ENCODE results near the gene MDP1. TPM values are rescaled to one million over a fixed set of nuclear protein-coding genes. Genes with fewer than 3 reads are reported as not detected.

The MDP1 gene
- total RNA-seq, 3 donors from 2014 or later, result 11.1 to 14.8 (median 13.2) TPM

DNA sequence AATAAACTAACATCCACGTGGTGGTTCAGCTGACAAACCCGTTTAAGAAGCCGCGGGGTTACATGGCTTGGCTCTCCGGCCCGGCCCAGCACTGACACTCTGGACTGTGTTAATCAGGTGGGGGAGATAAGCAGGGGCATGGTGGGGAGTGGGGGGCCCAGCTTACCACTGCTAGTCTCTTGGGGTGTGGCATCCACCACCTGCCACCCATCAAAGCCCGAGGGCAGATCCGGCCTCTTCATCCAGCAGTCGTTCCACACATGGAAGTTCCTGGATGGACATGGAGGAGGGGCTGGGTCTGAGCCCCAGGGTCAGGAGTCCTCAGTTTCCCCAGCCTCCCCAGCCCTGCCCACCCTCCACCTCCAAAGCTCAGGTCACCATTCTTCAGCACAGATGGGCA, 42.3 kb upstream of the MDP1 start:
- Histone ChIP-seq H3K9me3 (no peaks in the 10 kb centered on the region), H3K4me3 (no peak overlapping the region), H3K36me3 (ENCODE audit: low read depth) (no peaks in the 10 kb centered on the region), H3K4me1 (ENCODE audit: low read depth) (no peaks in the 10 kb centered on the region)
- DNase-seq, result peak in 1 of 3 donors; percentile 23
- TF ChIP-seq, protein P1, sequence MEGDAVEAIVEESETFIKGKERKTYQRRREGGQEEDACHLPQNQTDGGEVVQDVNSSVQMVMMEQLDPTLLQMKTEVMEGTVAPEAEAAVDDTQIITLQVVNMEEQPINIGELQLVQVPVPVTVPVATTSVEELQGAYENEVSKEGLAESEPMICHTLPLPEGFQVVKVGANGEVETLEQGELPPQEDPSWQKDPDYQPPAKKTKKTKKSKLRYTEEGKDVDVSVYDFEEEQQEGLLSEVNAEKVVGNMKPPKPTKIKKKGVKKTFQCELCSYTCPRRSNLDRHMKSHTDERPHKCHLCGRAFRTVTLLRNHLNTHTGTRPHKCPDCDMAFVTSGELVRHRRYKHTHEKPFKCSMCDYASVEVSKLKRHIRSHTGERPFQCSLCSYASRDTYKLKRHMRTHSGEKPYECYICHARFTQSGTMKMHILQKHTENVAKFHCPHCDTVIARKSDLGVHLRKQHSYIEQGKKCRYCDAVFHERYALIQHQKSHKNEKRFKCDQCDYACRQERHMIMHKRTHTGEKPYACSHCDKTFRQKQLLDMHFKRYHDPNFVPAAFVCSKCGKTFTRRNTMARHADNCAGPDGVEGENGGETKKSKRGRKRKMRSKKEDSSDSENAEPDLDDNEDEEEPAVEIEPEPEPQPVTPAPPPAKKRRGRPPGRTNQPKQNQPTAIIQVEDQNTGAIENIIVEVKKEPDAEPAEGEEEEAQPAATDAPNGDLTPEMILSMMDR (IDR thresholded peaks at IDR 0.05), result no peak
- intact Hi-C loops (cut with DNase I, micrococcal nuclease), result no loop called here
- no peak for ATAC-seq

DNA sequence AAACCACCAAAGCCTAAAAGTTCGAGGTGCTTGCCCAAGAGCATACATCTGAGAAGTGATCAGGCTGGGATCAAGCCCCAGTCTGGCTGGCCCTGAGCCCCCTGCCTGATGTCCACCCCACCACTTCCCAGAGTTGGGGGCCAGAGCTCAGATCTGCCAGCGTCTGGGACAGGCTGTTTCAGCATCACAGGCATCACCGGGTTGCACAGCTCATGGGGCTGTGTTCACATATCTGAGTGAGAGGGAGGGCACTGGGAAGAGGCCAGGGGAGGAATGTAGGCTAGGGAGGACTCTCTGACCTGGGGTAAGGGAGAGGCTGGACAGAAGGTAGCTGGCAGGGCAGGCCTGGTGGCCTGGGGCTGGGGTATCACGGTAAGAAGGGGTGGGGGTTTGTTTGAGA, 41.1 kb upstream of the MDP1 start:
- peak in 1 of 3 donors; percentile 17 for DNase-seq
- Histone ChIP-seq H3K9me3 (no peaks in the 10 kb centered on the region), H3K36me3 (ENCODE audit: low read depth) (no peaks in the 10 kb centered on the region), H3K4me1 (ENCODE audit: low read depth) (no peaks in the 10 kb centered on the region), H3K4me3 (no peak overlapping the region)
- ATAC-seq, result no peak
- TF ChIP-seq, protein P1 (IDR thresholded peaks at IDR 0.05), result no peak
- intact Hi-C loops (cut with DNase I, micrococcal nuclease), result no loop called here

DNA sequence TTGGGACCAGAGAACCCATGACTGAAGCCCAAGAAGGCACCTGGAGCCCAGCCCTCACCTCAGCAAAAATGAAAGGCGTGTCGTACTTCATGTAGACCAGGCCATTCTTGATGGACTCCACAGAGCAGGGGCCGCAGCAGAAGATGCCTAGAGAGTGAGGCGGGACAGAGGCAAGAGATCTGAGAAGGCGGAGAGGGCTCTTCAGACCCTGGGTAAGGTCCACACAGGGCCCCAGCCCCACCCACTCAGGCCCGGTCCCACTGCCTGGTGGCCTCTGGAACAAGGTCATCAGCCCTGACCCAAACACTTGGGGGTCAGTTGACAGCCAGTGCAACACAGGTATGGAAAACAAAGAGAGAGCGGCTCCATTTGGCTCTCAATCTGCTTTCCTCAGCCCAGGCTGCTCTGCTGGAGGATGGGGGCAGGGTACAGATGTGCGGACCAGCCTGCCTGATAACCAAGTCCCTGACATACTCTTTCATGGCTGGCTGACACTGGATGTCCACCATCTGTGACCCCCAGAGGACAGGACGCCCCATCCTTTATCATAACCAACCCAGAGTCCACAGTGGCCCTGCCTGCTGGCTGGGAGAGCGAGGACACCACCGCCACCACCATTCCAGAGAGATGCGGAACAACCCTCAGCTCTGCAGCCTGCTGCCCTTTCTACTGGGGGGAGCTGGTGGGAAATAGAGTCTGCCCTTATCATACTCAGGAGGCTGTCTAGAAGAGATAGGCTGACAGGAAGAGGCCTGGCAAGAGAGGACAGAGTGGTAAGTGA, 40.3 kb upstream of the MDP1 start:
- Histone ChIP-seq H3K4me3 (no peak overlapping the region), H3K9me3 (no peaks in the 10 kb centered on the region), H3K4me1 (ENCODE audit: low read depth) (no peaks in the 10 kb centered on the region), H3K36me3 (ENCODE audit: low read depth) (no peaks in the 10 kb centered on the region)
- intact Hi-C loops (cut with DNase I, micrococcal nuclease), result no loop called here
- ATAC-seq (no peak), DNase-seq (peak in 1 of 3 donors; percentile 15)
- TF ChIP-seq, protein P1 (IDR thresholded peaks at IDR 0.05), result no peak

DNA sequence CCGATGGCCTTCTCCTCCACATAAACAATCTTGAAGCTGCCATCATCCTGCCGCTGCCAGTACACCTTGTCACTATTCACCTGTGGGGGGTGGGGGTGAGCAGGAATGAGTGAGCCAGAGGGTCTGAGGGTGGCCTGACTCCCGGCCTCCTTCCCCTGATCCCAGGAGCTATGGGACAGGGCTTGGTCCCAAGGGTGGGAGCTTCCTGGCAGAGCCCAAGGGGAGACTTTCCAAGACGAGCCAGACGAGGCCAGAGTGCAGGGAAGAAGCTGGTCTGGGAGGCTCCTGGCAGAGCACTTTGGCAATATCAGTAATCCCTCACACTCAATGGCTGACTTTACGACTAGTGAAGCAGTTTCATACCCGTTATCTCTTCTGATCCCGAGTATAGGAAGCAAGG, 39.6 kb upstream of the MDP1 start:
- H3K9me3 ChIP-seq, result no peaks in the 10 kb centered on the region
- no peaks in the 10 kb centered on the region for H3K36me3 ChIP-seq (ENCODE audit: low read depth)
- intact Hi-C loops (cut with DNase I, micrococcal nuclease), result no loop called here
- DNase-seq (peak in 1 of 3 donors; percentile 17), ATAC-seq (no peak)
- TF ChIP-seq, protein P1 (IDR thresholded peaks at IDR 0.05), result no peak
- H3K4me3 ChIP-seq, result no peak overlapping the region
- no peaks in the 10 kb centered on the region for H3K4me1 ChIP-seq (ENCODE audit: low read depth)

DNA sequence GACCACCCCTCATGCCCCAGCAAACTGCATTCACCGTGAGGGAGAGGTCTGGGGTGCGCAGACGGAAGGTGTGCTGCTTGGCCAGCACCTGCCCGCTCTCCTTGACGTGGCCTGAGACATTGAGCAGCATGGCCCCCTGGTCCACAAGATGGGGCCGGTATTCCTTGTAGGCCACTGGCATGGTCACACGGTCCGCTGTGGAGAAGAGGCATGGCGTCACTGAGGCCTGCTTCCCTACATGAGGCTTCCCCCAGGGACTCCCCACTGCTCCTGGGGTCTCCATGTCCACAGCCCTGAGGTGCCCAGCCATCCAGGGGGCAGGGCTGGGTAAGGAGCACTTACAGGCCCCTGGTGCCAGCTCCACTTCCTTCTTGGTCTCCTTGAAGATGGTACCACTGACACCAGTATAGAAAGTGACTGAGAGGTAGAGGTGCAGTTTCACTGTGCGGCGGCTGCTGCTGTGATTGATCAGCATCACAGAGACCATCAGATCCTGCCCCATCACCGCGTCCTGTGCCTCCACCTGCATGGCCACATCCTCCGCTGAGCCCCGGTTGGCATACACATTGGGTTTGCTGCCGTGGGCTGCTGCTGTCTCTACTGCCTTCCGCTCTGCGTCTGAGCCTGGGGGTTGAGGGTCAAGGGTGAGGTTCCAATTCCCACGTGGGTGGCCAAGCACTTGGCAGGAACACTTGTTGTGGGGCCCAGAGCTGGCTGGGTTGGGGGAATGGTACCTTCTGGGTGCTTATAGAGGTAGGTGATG, 38.9 kb upstream of the MDP1 start:
- intact Hi-C loops (cut with DNase I, micrococcal nuclease), result no loop called here
- peak in 2 of 3 donors; percentile 11 to 30 for DNase-seq
- TF ChIP-seq, protein P1 (IDR thresholded peaks at IDR 0.05), result no peak
- no peaks in the 10 kb centered on the region for H3K36me3 ChIP-seq (ENCODE audit: low read depth)
- H3K9me3 ChIP-seq, result no peaks in the 10 kb centered on the region
- H3K4me3 ChIP-seq, result no peak overlapping the region
- H3K4me1 ChIP-seq (ENCODE audit: low read depth), result no peaks in the 10 kb centered on the region
- ATAC-seq, result no peak

Measured in mucosa of descending colon (tissue), 3 donors.